Smooth muscle cell (in vitro differentiated cells): ENCODE measurements around the gene MVB12B. TPM values are rescaled to one million over a fixed set of nuclear protein-coding genes. Genes with fewer than 3 reads are reported as not detected.
A peak's percentile ranks its signal among the peaks of the same experiment; 100 is the strongest.

Experiments
- DNase-seq: peaks from one replicate; lab custom pipeline; 2025; ENCODE audit not compliant: unreplicated experiment; lab: John Stamatoyannopoulos, UW
- H2AFZ ChIP-seq: fragments of 200-600 bp; sonication (generic); 2 replicates; pipeline ENCODE4 v1.6.0; 2016; ENCODE audit warnings: antibody characterized with exemption, low read depth, mild to moderate bottlenecking
- H3F3A ChIP-seq: fragments of 200-600 bp; sonication (generic); 2 replicates; pipeline ENCODE4 v1.6.0; 2017; ENCODE audit warnings: antibody characterized with exemption, low read depth
- H3K27ac ChIP-seq: fragments of 200-600 bp; sonication (generic); 2 replicates; pipeline ENCODE4 v1.5.1; 2016; ENCODE audit warnings: low read depth, mild to moderate bottlenecking
- H3K27me3 ChIP-seq: fragments of 200-600 bp; sonication (generic); 2 replicates; pipeline ENCODE4 v1.6.1; 2016; ENCODE audit warnings: low read depth, mild to moderate bottlenecking
- H3K36me3 ChIP-seq: fragments of 200-600 bp; sonication (generic); 2 replicates; pipeline ENCODE4 v1.5.1; 2016; ENCODE audit warnings: low read depth
- H3K4me1 ChIP-seq: fragments of 200-600 bp; sonication (generic); 2 replicates; pipeline ENCODE4 v1.5.1; 2016; ENCODE audit warnings: low read depth
- H3K4me2 ChIP-seq: fragments of 200-600 bp; sonication (generic); 2 replicates; pipeline ENCODE4 v1.6.0; 2016; ENCODE audit warnings: mild to moderate bottlenecking
- H3K4me3 ChIP-seq: fragments of 200-600 bp; sonication (generic); 2 replicates; pipeline ENCODE4 v1.5.1; 2016; ENCODE audit warnings: mild to moderate bottlenecking
- H3K79me2 ChIP-seq: fragments of 200-600 bp; sonication (generic); 2 replicates; pipeline ENCODE4 v1.6.0; 2016; ENCODE audit warnings: low read depth, mild to moderate bottlenecking
- H3K9ac ChIP-seq: fragments of 200-600 bp; sonication (generic); 2 replicates; pipeline ENCODE4 v1.6.0; 2016; ENCODE audit warnings: low read depth
- H3K9me3 ChIP-seq: fragments of 200-600 bp; sonication (generic); replicated peaks from 2 replicates; pipeline ENCODE4 v1.5.1; 2016; ENCODE audit warnings: low read depth
- H4K20me1 ChIP-seq: fragments of 200-600 bp; sonication (generic); 2 replicates; pipeline ENCODE4 v1.6.0; 2016; ENCODE audit warnings: low read depth
- WGBS: methylation state at CpG from one replicate; pipeline ENCODE4 v1.1.7; 2016; ENCODE audit warnings: low lambda C conversion rate; 5-methylcytosine and 5-hydroxymethylcytosine counted together
- polyA plus RNA-seq: library from polyadenylated mRNA; unstranded; fragments of >200 nt; fragmentation: Nextera tagmentation; extraction: Ambion mirVana; gene quantifications from 2 replicates; pipeline ENCODE4 v1.2.1, GENCODE V29; 2016
- total RNA-seq: library from RNA; depleted of rRNA; stranded (reverse); fragments of >200 nt; gene quantifications from 2 replicates; pipeline ENCODE4 v1.2.3, GENCODE V29; 2014
- TF ChIP-seq, protein P1 (sequence below): fragments of 200-600 bp; sonication (generic); IDR thresholded peaks from 2 replicates; pipeline ENCODE4 v1.5.1; 2017; ENCODE audit warnings: borderline replicate concordance, mild to moderate bottlenecking, antibody characterized with exemption; ENCODE audit not compliant: insufficient read depth, poor library complexity, severe bottlenecking

MVB12B gene
- total and polyA plus RNA-seq, 2 experiments from 2014 or later, result 4.3 to 5.4 TPM

DNA sequence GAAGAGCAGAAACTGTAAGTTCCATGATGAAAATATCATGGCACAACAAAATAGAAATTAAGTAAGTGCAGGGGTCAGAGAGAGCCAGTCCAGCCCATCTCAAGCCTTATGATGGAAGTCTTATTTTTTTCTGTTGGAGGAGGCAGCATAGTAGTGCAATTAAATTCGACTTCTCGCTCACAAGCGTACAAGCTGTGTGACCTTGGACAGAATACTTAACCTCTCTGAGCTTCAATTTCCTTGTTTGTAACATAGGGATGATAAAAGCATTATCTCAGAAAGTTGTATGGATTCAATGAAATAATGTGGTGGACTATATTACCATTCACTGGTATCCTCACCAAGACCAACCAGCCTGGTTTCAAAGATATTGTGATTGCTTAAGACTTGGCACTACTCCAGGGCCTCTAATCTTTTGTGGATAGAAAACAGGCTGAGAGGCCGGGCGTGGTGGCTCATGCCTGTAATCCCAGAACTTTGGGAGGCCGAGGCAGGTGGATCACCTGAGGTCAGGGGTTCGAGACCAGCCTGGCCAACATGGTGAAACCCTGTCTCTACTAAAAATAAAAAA is 26.8 kb upstream of the MVB12B start:
- H3K79me2 ChIP-seq, result no peaks in the 10 kb centered on the region
- TF ChIP-seq, protein P1, sequence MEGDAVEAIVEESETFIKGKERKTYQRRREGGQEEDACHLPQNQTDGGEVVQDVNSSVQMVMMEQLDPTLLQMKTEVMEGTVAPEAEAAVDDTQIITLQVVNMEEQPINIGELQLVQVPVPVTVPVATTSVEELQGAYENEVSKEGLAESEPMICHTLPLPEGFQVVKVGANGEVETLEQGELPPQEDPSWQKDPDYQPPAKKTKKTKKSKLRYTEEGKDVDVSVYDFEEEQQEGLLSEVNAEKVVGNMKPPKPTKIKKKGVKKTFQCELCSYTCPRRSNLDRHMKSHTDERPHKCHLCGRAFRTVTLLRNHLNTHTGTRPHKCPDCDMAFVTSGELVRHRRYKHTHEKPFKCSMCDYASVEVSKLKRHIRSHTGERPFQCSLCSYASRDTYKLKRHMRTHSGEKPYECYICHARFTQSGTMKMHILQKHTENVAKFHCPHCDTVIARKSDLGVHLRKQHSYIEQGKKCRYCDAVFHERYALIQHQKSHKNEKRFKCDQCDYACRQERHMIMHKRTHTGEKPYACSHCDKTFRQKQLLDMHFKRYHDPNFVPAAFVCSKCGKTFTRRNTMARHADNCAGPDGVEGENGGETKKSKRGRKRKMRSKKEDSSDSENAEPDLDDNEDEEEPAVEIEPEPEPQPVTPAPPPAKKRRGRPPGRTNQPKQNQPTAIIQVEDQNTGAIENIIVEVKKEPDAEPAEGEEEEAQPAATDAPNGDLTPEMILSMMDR, result no peak
- no peaks in the 10 kb centered on the region for H3K9me3 ChIP-seq
- H2AFZ ChIP-seq, result no peak overlapping the region
- H3K9ac ChIP-seq, result no peak overlapping the region
- 88% methylated on average over 7 of the region's 7 CpGs for WGBS
- no peak overlapping the region for H3K4me2 ChIP-seq
- no peaks in the 10 kb centered on the region for H4K20me1 ChIP-seq
- no peaks in the 10 kb centered on the region for H3K27me3 ChIP-seq
- H3F3A ChIP-seq, result no peaks in the 10 kb centered on the region
- no peaks in the 10 kb centered on the region for H3K36me3 ChIP-seq
- no peaks in the 10 kb centered on the region for H3K4me1 ChIP-seq
- H3K27ac ChIP-seq, result no peak overlapping the region
- no peak for DNase-seq
- H3K4me3 ChIP-seq, result no peak overlapping the region

DNA sequence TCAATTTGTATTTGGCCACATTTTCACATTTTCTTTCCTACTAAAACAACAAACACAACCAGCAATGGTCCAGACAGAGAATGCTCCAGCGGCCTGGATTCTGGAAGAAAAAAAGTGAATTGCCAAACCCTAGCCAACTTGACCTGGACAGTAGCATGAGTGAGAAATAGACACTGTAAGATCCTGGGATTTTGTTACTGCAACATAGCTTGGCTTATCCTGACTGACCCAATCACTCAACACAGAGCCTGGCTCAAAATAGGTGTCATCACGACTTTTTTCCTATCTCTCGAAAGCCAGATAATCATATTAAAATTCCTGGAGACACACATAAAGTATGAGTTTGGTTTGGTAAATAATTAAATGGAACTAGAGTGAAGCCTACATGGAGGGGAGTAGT is 25.4 kb upstream of the MVB12B start:
- Histone ChIP-seq H3K27me3 (no peaks in the 10 kb centered on the region), H2AFZ (no peak overlapping the region), H3K27ac (no peak overlapping the region), H3K9ac (no peak overlapping the region), H3K4me3 (no peak overlapping the region), H3F3A (peaks cover 4% of the 10 kb centered on the region), H3K4me1 (no peaks in the 10 kb centered on the region), H4K20me1 (no peaks in the 10 kb centered on the region), H3K79me2 (no peaks in the 10 kb centered on the region), H3K36me3 (no peaks in the 10 kb centered on the region), H3K4me2 (no peak overlapping the region), H3K9me3 (no peaks in the 10 kb centered on the region)
- TF ChIP-seq, protein P1, result no peak
- 96% methylated on average over 3 of the region's 3 CpGs for WGBS
- no peak for DNase-seq

DNA sequence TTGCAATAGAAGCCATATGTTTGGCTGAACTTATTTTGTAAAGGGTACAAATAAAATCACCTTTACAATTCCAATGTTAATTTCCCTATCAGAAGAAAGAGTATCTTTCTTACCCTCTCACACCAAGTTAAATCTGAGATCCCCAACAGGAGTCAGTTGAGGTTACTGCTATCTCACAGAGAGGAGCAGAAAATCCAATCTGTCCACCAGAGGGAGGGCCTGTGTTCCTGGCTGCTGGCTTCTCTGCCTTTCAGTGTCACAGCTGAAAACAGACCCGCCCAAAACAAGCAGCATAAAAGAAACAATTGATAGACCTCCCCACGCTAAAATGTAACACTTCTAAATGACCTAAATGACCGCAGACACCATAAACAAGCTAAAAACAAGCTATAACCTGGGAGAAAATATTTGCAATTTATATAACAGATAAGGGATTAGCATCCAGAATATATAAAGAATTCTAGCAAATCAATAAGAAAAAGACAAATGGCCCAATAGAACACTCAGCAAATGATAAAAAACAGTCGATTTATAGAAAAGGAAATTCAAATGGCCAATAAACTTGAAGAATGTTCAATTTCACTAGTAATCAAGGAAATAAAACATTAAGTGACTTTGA is 24.5 kb upstream of the MVB12B start:
- H3K9me3 ChIP-seq, result no peaks in the 10 kb centered on the region
- no peak overlapping the region for H3K9ac ChIP-seq
- no peaks in the 10 kb centered on the region for H3K4me1 ChIP-seq
- H2AFZ ChIP-seq, result no peak overlapping the region
- TF ChIP-seq, protein P1, result peak; percentile 71
- no peaks in the 10 kb centered on the region for H4K20me1 ChIP-seq
- H3K4me3 ChIP-seq, result no peak overlapping the region
- no peak overlapping the region for H3K27ac ChIP-seq
- peaks cover 4% of the 10 kb centered on the region for H3F3A ChIP-seq
- H3K4me2 ChIP-seq, result no peak overlapping the region
- H3K79me2 ChIP-seq, result no peaks in the 10 kb centered on the region
- no peaks in the 10 kb centered on the region for H3K27me3 ChIP-seq
- 17% methylated on average over 4 of the region's 4 CpGs for WGBS
- H3K36me3 ChIP-seq, result no peaks in the 10 kb centered on the region
- no peak for DNase-seq

DNA sequence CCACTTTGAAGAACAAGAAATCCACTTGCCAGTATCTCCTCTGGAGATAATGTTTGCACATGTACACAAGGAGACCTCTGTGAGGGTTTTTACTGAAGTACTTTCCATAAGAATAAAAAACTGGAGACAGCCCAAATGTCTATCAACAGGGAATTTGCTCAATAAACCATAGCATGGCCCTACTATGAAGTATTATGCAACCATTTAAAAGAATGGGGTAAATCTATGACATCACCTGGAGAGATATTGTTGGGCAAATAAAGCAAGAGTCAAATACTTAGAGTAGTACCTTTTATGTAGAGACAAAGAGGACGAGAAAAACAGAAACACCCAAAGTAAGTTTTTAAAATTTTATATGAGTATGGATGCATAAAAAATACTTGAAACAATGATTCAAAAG is 23.9 kb upstream of the MVB12B start:
- Histone ChIP-seq H3K27me3 (no peaks in the 10 kb centered on the region), H3K79me2 (no peaks in the 10 kb centered on the region), H3F3A (peaks cover 4% of the 10 kb centered on the region), H4K20me1 (no peaks in the 10 kb centered on the region), H3K4me2 (no peak overlapping the region), H3K36me3 (no peaks in the 10 kb centered on the region), H3K4me1 (no peaks in the 10 kb centered on the region), H3K9ac (no peak overlapping the region), H3K4me3 (no peak overlapping the region), H3K27ac (no peak overlapping the region), H2AFZ (no peak overlapping the region), H3K9me3 (no peaks in the 10 kb centered on the region)
- no peak for DNase-seq
- TF ChIP-seq, protein P1, result no peak
- 93% methylated on average over 1 of the region's 1 CpG for WGBS
